Raji (cell line): ENCODE data around the gene CCDC38.
A peak's percentile ranks its signal among the peaks of the same experiment; 100 is the strongest.

ENCODE experiments used
- POLR2A ChIP-seq: IDR thresholded peaks from 2 replicates; pipeline ENCODE4 v1.6.1; 2011; ENCODE audit warnings: low read depth, low read length, control low read depth; ENCODE audit not compliant: insufficient read depth

CCDC38 gene

GRCh38 chr12:95942524-95943329 lies at the start of gene CCDC38:
TSS of gene CCDC38 (minus strand) at chr12:95942614. CDS start at chr12:95936509, 6,105 bp downstream.
- TF ChIP-seq POLR2A = peak; percentile 73

GRCh38 chr12:95990136-95990535 lies 47.7 kb upstream of the CCDC38 start:
- TF ChIP-seq POLR2A = no peak

- no peak for TF ChIP-seq POLR2A
These were observed 47.2 kb upstream of the CCDC38 start for GRCh38 chr12:95989504-95990123.

- no peak for TF ChIP-seq POLR2A
These were observed 46.3 kb upstream of the CCDC38 start for GRCh38 chr12:95988506-95989275.

- no peak for TF ChIP-seq POLR2A
These were observed 44.5 kb upstream of the CCDC38 start for GRCh38 chr12:95986635-95987570.

GRCh38 chr12:95984682-95985081 lies 42.3 kb upstream of the CCDC38 start:
- no peak for TF ChIP-seq POLR2A

- TF ChIP-seq POLR2A = no peak
These were observed 40.2 kb upstream of the CCDC38 start for GRCh38 chr12:95982602-95983001.

- TF ChIP-seq POLR2A = no peak
These were observed 38.0 kb upstream of the CCDC38 start for GRCh38 chr12:95980437-95980836.

GRCh38 chr12:95978774-95979173 lies 36.4 kb upstream of the CCDC38 start:
- TF ChIP-seq POLR2A = no peak

GRCh38 chr12:95978351-95978750 lies 35.9 kb upstream of the CCDC38 start:
- no peak for TF ChIP-seq POLR2A

- TF ChIP-seq POLR2A = no peak
These were observed 35.4 kb upstream of the CCDC38 start for GRCh38 chr12:95977764-95978305.

GRCh38 chr12:95976416-95976832 lies 34.0 kb upstream of the CCDC38 start:
- TF ChIP-seq POLR2A = no peak

GRCh38 chr12:95975491-95975890 lies 33.1 kb upstream of the CCDC38 start:
- no peak for TF ChIP-seq POLR2A

GRCh38 chr12:95974358-95974757 lies 31.9 kb upstream of the CCDC38 start:
- TF ChIP-seq POLR2A = no peak
